Measurements from ENCODE around the gene ZC3H7A. TPM values are rescaled to one million over a fixed set of nuclear protein-coding genes. Genes with fewer than 3 reads are reported as not detected.
A peak's percentile ranks its signal among the peaks of the same experiment; 100 is the strongest.

ZC3H7A gene
- total RNA-seq, 1 donor from 2014 or later: 66.3 TPM

GRCh38 chr16:11757671-11758545 is 39.1 kb downstream of the ZC3H7A start:
- ATAC-seq (peak; percentile 62 to 70), DNase-seq (no peak)
- H3K4me3 ChIP-seq: no peak overlapping the region
- peak overlapping the region; percentile 53 for H3K27ac ChIP-seq
- intact Hi-C loops (cut with DNase I): no loop called here
- peaks cover 96% of the 10 kb centered on the region for H3K36me3 ChIP-seq
- H3K27me3 ChIP-seq (ENCODE audit: low read depth): no peaks in the 10 kb centered on the region
- no peak for TF ChIP-seq CTCF (IDR thresholded peaks at IDR 0.05)
- no peaks in the 10 kb centered on the region for H3K9me3 ChIP-seq
- peaks cover 21% of the 10 kb centered on the region for H3K4me1 ChIP-seq

GRCh38 chr16:11756248-11756647 is 40.8 kb downstream of the ZC3H7A start:
- no peak for ATAC-seq
- Histone ChIP-seq H3K4me3 (no peak overlapping the region), H3K9me3 (no peaks in the 10 kb centered on the region), H3K4me1 (peaks cover 21% of the 10 kb centered on the region), H3K27ac (no peak overlapping the region), H3K27me3 (ENCODE audit: low read depth) (no peaks in the 10 kb centered on the region), H3K36me3 (peaks cover 96% of the 10 kb centered on the region)
- intact Hi-C loops (cut with DNase I): no loop called here
- DNase-seq: no peak
- no peak for TF ChIP-seq CTCF (IDR thresholded peaks at IDR 0.05)

- H3K36me3 ChIP-seq: peaks cover 96% of the 10 kb centered on the region
- DNase-seq (no peak), ATAC-seq (no peak)
- H3K4me1 ChIP-seq: peaks cover 21% of the 10 kb centered on the region
- intact Hi-C loops (cut with DNase I): no loop called here
- no peaks in the 10 kb centered on the region for H3K27me3 ChIP-seq (ENCODE audit: low read depth)
- no peak overlapping the region for H3K27ac ChIP-seq
- no peak for TF ChIP-seq CTCF (IDR thresholded peaks at IDR 0.05)
- H3K4me3 ChIP-seq: no peak overlapping the region
- H3K9me3 ChIP-seq: no peaks in the 10 kb centered on the region
Measured at GRCh38 chr16:11755022-11755760, 41.9 kb downstream of the ZC3H7A start.

GRCh38 chr16:11752856-11753255 is 44.2 kb downstream of the ZC3H7A start:
- intact Hi-C loops (cut with DNase I): no loop called here
- Histone ChIP-seq H3K9me3 (no peaks in the 10 kb centered on the region), H3K36me3 (peaks cover 98% of the 10 kb centered on the region), H3K4me3 (no peak overlapping the region), H3K27ac (no peak overlapping the region), H3K4me1 (peaks cover 4% of the 10 kb centered on the region), H3K27me3 (ENCODE audit: low read depth) (no peaks in the 10 kb centered on the region)
- ATAC-seq (no peak), DNase-seq (no peak)
- no peak for TF ChIP-seq CTCF (IDR thresholded peaks at IDR 0.05)

GRCh38 chr16:11750056-11750455 is 47.0 kb downstream of the ZC3H7A start:
- Histone ChIP-seq H3K27ac (no peak overlapping the region), H3K9me3 (no peaks in the 10 kb centered on the region), H3K27me3 (ENCODE audit: low read depth) (no peaks in the 10 kb centered on the region), H3K36me3 (peaks cover 71% of the 10 kb centered on the region), H3K4me1 (no peaks in the 10 kb centered on the region), H3K4me3 (no peak overlapping the region)
- ATAC-seq (no peak), DNase-seq (no peak)
- intact Hi-C loops (cut with DNase I): no loop called here
- TF ChIP-seq CTCF (IDR thresholded peaks at IDR 0.05): no peak
